HG03432 (cell line): ENCODE data around the gene DEDD2.

Experiments
- ATAC-seq: cut with Tn5 transposase; IDR thresholded peaks from one replicate; pipeline ENCODE4 v1.9.1; 2021; ENCODE audit warnings: mild to moderate bottlenecking, moderate library complexity; ENCODE audit not compliant: unreplicated experiment

Gene DEDD2

GRCh38 chr19:42200116-42200715, 17.3 kb downstream of the DEDD2 start:
- no peak for ATAC-seq

DNA sequence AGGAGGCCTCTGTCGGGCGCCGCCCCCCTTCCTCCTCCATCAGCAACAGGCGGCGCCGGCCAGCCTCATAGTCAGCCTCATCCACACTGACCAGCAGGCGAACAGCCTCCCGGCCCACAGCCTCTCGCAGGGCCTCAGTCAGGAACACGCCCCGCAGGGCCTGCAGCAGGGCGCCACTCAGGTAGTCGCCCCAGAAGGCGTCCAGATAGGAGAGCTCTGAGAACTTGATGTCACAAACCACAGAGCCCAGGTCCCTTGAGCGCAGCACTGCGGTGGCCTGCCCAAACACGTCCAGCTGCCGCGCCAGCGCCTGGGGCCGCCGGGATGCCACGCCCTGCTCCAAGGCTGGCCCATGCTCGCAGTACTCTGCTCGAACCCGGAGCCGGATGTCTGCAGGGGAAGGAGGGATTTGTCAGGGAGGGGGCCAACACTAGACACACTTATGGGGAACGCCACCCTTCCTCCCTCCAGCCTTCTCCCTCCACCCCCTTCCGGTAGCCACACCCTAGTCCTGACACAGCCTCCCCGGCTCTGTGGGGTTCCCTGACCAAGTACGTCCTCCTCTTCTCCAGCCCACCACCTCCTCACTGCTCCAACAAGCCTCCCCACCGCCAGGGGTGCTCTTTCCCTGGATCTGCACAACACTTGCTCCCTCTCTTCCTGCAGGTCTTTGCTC, 17.9 kb downstream of the DEDD2 start:
- peak; percentile 46 for ATAC-seq

DNA sequence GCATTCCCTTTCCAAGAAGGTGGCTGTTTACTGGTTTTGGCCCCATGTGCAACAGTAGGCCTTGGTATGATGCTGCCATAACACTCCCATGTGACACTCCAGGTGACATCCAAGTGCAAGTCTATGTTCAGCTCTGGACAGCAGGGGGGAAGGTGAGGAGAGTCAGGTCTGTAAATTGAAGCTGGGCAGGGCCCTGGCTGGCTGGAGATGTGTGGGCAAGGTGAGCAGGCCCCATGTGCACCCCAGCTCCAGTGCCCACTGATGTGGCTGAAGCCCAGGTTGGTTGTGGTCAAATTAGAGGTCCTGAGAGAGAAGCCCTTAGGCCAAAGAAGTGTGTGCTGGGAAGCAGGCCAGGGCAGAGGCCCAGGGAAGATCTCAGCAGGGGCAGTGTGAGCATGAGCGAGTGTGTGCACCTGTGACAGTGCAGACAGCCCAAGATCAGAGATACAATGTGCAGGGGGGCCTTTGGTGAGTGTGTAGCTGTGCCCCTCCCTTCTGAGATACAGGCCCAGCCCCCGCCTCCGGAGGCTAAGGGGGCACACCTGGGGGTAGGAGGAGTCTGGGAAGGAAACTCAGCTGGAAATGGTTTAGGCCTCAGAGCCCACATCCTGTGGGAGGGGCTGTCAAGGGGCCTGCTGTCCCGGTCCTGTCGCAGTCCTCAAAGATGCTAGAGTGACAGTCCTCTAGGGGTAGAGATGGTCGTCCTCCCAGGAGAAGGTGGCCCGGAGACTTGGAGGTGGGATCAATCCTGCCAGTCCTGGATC, 18.6 kb downstream of the DEDD2 start:
- peak; percentile 48 for ATAC-seq

- no peak for ATAC-seq
Observed at GRCh38 chr19:42197375-42197817, 20.1 kb downstream of the DEDD2 start.

- ATAC-seq: no peak
Observed at GRCh38 chr19:42196011-42197001, 21.2 kb downstream of the DEDD2 start.

DNA sequence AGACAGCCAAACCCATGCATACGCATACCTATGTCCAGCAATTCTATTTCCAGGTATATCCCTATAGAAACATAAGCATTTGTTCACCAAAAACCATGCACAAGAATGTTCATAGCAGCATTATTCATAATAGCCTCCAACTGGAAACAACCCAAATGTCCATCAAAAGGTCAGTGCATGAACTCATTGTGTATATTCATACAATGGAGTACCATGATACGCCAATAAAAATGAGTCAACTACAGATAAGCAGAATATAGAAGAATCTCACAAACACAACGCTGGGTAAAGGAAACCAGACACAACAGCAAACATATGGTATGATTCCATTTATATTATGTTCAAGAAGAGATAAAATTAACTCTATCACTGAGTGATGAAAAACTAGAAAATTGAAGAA, 23.8 kb downstream of the DEDD2 start:
- ATAC-seq: no peak

- ATAC-seq: no peak
Observed at GRCh38 chr19:42193294-42193693, 24.2 kb downstream of the DEDD2 start.

GRCh38 chr19:42191855-42192254, 25.6 kb downstream of the DEDD2 start:
- no peak for ATAC-seq

GRCh38 chr19:42191330-42191729, 26.1 kb downstream of the DEDD2 start:
- ATAC-seq: no peak

DNA sequence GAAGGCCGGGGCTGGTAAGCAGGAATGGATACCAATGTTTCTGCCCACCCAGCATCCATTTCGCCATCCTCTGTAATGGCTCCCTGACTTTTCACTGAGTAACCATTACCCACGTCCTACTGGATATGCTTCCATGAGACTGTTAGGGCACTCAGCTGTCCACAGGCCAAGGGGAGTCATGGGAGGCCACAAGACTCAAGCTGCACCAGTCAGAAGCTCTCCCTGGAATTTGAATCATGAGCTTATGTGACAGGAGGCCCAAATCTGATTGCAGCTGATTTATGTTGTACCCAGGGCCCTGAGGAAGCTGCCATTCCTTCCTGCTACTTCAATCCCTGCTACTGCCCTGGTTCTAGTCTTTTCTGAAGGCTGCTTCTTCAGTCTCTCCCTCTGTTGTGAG, 28.3 kb downstream of the DEDD2 start:
- no peak for ATAC-seq

DNA sequence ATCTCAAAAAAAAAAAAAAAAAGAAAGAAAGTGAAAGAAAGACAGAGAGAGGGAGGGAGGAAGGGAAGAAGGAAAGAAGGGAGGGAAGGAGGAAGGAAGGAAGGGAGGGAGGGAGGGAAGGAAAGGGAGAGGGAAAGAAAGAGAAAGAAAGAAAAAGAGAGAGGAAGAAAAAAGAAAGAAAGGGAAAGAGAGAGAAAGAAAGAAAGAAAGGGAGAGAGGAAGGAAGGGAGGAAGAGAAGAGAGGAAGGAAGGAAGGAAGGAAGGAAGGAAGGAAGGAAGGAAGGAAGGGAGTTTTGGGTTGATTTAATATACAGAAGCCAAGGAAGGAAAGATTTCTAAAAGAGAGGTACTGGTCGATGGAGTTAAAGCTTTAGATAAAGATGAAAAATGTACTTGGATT, 28.8 kb downstream of the DEDD2 start:
- no peak for ATAC-seq

GRCh38 chr19:42185277-42185676, 32.2 kb downstream of the DEDD2 start:
- ATAC-seq: no peak

DNA sequence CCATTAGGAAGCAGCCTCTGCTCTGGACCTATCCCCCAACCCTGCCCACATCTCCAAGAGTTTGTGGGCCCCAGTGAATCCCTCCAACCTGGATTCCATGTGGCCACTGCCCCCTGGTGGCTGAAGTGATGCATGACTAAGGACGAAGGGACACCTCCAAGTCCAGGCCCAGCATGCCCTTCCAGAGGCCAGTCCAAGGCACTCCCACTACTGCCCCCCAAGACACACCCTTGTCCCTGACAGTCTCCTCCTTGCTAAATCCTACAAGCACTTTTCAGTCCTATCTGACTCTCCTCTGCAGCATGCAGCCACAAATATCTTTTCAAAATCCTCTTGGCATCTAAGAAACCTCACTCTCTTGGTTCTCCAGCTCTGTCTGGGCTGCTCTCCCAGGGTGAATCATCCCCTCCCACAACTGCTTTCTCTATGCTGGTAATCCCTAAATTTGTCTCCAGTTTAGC, 33.0 kb downstream of the DEDD2 start:
- ATAC-seq: no peak

- ATAC-seq: no peak
Observed at GRCh38 chr19:42178791-42179674, 38.4 kb downstream of the DEDD2 start.

- no peak for ATAC-seq
Observed at GRCh38 chr19:42177686-42178019, 39.8 kb downstream of the DEDD2 start.

- peak; percentile 53 for ATAC-seq
Observed at GRCh38 chr19:42176990-42177685, 40.3 kb downstream of the DEDD2 start.

GRCh38 chr19:42176649-42176989, 40.9 kb downstream of the DEDD2 start:
- ATAC-seq: no peak

- ATAC-seq: no peak
Observed at GRCh38 chr19:42175952-42176648, 41.4 kb downstream of the DEDD2 start.
